Right hindlimb (tissue), 1 donor: ENCODE results near the gene ROR1.
"Not testable (repeated sequence)": the region's sequence is repeated elsewhere in the genome, so short reads cannot be mapped to it uniquely, and the experiment has no call there.

Experiments used
- DNase-seq: peaks from one replicate; pipeline ENCODE4 v3.0.0-alpha.2; 2018

Gene ROR1

DNA sequence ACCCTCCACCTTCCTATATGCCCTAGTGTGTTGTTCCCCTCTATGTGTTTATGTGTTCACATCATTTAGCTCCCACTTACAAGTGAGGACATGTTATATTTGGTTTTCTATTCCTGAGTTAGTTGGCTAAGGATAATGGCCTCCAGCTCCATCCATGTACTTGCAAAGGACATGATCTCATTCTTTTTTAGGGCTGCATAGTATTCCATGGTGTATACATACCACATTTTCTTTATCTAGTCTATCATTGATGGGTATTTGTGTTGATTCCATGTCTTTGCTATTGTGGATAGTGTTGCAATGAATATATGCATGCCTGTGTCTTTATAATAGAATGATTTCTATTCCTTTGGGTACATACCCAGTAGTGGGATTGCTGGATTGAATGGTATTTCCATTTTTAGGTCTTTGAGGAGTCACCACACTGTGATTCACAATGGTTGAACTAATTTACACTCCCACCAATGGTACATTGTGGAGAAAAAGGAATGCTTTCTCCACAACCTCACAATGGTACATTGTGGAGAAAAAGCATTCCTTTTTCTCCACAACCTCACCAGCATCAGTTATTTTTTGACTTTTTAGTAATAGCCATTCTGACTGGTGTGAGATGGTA lies 52.5 kb downstream of the ROR1 start:
- not testable (repeated sequence) for DNase-seq

- peak; percentile 53 for DNase-seq
These were observed 53.8 kb downstream of the ROR1 start for GRCh38 chr1:63827411-63828321.

DNA sequence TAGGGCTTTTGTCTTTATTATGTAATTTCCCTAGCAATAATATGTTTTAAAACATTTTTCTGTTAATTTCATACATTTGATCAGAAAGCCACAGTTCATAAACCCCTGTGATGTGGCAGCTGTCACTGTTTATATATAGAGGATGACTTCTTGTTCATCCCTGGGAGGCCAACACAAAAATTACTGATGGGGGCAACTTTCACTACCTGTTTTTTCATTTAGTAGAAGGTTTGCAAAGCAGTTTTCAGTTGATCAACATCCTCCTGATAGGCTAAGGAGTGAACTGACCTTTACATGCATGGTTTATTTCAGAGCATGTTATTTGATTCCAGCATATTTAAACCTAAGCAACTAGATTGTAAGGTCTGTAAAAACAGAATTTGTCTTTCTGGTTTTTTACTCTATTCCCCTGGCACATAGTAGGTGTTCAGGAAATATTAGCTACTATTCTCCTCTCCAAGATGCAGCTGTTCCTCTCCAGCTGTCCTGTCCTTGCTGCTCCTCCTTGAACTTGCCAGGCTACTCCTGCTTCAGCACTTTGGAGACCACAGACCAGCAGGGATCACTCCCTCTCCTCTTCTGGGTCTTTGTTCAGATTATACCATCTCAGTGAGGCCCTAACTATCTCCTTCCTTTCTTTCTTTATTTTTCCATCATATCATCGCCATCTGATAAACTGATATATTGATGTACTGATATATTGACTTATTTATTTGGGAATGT lies 54.7 kb downstream of the ROR1 start:
- no peak for DNase-seq

DNA sequence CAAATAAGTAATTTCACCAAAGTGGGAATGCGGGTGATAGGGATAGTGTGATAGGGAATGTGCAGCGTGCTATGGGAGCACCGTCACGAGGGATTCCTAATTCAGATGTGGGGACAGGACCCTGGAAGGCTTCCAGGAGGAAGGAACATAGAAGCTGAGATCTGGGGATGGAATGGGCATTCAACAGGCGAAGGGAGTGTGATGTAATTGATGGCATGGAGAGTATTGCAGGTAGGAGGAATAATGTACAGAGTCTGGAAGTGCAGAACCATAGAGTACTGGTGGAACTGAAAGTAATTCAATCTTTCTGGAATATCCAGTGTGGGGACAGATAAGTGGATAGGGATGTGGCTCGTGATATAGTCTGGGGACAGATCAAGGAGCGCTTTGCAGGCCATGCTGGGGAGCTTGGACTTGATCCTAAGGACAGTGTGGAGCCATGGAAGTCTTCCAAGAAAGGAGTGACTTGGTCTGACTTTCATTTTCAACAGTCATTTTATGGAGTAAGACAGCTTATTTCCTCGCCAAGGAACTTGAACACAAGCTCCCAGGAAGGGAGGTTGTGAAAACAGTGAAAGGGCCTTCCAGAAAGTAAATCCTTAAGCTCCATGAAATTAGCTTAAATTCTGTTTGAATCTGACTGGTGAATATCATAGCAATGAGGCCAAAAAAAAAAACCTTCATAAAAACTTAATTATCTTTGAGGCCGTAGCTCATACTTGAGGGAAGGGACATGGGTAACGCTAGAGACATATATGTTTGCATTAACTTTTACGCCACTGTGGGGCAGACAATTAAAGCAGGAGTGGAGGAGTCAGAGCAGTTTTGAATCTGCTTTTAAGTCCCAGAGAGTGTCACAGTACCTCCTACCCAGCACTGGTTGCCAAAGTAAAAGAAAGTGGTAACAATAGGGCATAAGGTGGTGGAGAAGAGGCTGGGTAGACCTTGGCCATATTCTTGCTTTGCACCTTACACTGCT lies 55.8 kb downstream of the ROR1 start:
- peak; percentile 62 for DNase-seq

DNA sequence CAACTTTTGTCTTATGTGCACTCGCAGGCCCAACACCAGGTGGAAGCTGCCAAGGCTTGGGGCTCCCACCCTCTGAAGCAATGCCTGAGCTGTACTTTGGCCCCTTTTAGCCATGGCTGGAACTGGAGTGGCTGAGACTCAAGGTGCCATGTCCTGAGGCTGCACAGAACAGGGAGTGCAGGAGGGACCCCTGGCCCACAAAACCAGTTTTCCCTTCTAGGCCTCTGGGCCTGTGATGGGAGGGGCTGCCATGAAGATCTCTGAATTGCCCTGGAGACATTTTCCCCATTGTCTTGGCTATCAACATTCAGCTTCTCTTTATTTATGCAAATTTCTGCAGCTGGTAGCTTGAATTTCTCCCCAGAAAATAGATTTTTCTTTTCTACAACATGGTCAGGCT lies 57.6 kb downstream of the ROR1 start:
- no peak for DNase-seq

DNA sequence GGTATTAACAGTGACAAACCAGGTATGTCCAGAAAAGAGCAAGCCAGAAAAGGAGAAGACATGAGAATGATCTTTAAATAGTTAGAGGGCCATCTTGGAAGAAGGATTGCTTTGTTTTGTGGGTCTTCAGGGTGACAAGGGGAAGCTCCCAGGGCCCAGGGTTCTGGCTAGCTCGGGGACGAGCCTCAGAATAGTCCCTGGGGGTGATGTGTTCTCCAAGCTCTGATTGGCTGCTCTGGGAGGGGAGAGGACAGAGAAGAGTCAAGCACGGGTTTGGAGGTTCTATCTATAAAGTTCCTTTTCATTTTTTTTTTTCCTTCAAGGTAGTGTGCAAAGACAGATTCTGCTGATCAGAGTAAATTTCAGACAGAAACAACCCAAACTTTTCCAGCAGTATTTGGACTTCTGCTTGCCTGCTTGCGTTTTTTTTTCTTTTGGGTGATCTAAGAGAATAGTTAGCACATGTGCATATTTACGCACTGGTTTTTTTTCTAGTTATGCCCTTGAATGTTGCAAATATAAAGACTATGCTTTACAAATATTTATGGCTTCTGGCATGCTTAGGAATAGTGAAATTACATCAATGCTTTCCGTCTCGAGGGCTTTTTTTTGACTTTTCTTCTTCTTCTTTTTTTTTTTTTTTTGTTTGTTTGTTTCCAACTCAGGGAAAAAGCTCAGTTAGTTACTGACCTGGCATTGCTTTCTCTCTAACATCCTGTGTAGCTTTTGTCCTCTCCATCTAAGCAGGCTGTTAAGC lies 59.7 kb downstream of the ROR1 start:
- DNase-seq = no peak

DNA sequence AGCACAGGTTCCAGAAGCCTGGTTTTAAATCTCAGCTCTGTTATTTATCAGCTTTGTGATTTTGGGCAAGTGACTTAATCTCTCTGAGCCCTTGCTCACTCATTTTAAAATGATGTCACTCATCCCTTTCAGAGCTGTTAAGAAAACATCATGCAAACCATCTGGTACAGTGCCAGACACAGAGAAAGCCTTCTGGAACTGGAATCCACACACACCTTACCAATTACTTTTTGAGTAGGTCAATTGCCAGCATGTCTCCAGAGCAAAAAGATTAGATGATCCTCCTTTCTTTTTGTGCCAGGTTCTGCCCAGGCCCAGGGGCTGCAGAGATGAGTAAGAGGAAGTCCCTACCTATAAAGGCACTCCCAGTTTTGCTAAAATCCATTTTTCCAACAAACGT lies 61.3 kb downstream of the ROR1 start:
- DNase-seq = no peak

- no peak for DNase-seq
These were observed 62.6 kb downstream of the ROR1 start for GRCh38 chr1:63836374-63836773.

GRCh38 chr1:63836830-63837229 lies 63.0 kb downstream of the ROR1 start:
- no peak for DNase-seq

DNA sequence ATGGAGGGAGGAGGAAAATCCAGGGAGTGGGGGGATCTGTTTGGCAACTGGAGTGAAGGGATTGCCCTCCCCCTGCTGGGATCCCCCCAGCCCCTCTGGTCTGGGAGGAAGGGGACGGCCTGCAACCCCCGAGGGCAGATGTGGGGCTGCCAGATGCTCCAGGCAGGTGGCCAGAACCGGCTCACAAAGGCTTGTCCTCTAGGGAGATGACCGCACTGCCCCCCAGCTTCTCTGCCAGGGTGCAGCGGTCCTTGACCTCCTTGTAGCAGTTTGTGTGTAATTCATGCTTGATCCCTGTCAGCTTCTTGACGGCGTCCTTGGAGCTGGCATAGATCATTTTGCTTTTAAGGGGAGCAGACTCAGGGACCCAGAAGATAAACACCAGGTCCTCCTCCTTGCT lies 69.2 kb downstream of the ROR1 start:
- no peak for DNase-seq

GRCh38 chr1:63843884-63844283 lies 70.1 kb downstream of the ROR1 start:
- DNase-seq = no peak

- DNase-seq = no peak
These were observed 71.5 kb downstream of the ROR1 start for GRCh38 chr1:63845346-63845745.

GRCh38 chr1:63847308-63847910 lies 73.6 kb downstream of the ROR1 start:
- DNase-seq = no peak

GRCh38 chr1:63848733-63849132 lies 74.9 kb downstream of the ROR1 start:
- no peak for DNase-seq

GRCh38 chr1:63849149-63849548 lies 75.3 kb downstream of the ROR1 start:
- DNase-seq = no peak

DNA sequence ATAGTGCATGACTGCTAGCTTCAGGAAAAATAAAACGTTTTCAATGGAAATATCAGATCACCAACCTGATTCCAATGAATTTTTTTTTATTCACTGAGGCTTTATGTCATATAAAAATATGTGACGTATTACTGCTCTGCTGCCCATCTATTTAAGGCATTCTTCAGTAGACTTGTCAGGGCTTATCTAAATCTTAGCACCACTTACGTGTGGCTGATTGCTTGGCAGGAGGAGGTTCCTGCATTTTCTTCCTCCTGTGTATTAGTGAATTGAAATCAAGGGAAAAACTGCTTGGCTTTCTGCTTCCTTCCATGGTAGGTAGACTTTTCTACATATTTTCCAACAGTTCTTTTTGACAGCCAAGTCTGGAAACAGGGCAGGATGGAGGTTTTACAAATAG lies 80.3 kb downstream of the ROR1 start:
- DNase-seq = no peak

DNA sequence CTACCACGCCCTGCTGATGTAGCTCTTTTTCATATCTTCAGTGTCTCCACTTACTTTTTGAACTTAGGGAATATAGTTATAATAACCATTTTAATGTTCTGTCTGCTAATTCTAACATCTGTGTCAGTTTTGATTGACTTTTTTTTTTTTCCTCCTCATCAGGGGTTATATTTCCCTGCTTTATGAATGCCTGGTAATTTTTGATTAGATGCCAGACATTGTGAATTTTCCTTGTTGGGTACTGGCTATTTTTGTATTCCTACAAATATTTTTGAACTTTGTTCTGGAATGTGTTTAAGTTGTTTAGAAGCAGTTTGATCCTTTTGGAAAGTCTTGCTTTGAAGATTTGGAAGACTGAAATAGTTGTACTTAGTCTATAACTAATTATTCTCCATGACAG lies 82.1 kb downstream of the ROR1 start:
- no peak for DNase-seq

- DNase-seq = no peak
These were observed 83.1 kb downstream of the ROR1 start for GRCh38 chr1:63856924-63857323.

- no peak for DNase-seq
These were observed 83.7 kb downstream of the ROR1 start for GRCh38 chr1:63857478-63857877.

GRCh38 chr1:63858153-63858552 lies 84.3 kb downstream of the ROR1 start:
- no peak for DNase-seq
